AG09309 (cell line): ENCODE results near the gene RBFOX1.

Experiments
- DNase-seq: peaks from one replicate; pipeline ENCODE4 v3.0.0-alpha.2; 2010; ENCODE audit warnings: low read depth
- H3K4me3 ChIP-seq: 2 replicates; pipeline ENCODE4 v1.5.1; 2011; ENCODE audit warnings: mild to moderate bottlenecking, low read depth, low read length, moderate library complexity; ENCODE audit not compliant: control insufficient read depth
- CTCF ChIP-seq: IDR thresholded peaks from 2 replicates; pipeline ENCODE4 v1.5.1; 2011; ENCODE audit warnings: mild to moderate bottlenecking, low read depth, low read length, inconsistent platforms; ENCODE audit not compliant: insufficient read depth, control insufficient read depth; ENCODE audit errors: missing control alignments

Gene RBFOX1

GRCh38 chr16:7511549-7512260, 179.1 kb downstream of the RBFOX1 start:
- no peak for TF ChIP-seq CTCF
- no peak overlapping the region for H3K4me3 ChIP-seq
- DNase-seq: no peak

GRCh38 chr16:7512503-7512902, 179.9 kb downstream of the RBFOX1 start:
- TF ChIP-seq CTCF: no peak
- no peak for DNase-seq
- H3K4me3 ChIP-seq: no peak overlapping the region

GRCh38 chr16:7513429-7513828, 180.8 kb downstream of the RBFOX1 start:
- TF ChIP-seq CTCF: no peak
- no peak for DNase-seq
- H3K4me3 ChIP-seq: no peak overlapping the region

GRCh38 chr16:7515543-7515942, 182.9 kb downstream of the RBFOX1 start:
- no peak for DNase-seq
- no peak for TF ChIP-seq CTCF
- H3K4me3 ChIP-seq: no peak overlapping the region

GRCh38 chr16:7517496-7517895, 184.9 kb downstream of the RBFOX1 start:
- TF ChIP-seq CTCF: no peak
- no peak overlapping the region for H3K4me3 ChIP-seq
- no peak for DNase-seq

- no peak overlapping the region for H3K4me3 ChIP-seq
- TF ChIP-seq CTCF: no peak
- no peak for DNase-seq
Observed at GRCh38 chr16:7518158-7518557, 185.5 kb downstream of the RBFOX1 start.
